Inferior parietal cortex (tissue), 1 donor: ENCODE data around the gene SPATA25.

Source experiments
- DNase-seq: peaks from one replicate; pipeline ENCODE4 v3.0.0-alpha.2; 2016; ENCODE audit errors: extremely low spot score

SPATA25 gene

DNA sequence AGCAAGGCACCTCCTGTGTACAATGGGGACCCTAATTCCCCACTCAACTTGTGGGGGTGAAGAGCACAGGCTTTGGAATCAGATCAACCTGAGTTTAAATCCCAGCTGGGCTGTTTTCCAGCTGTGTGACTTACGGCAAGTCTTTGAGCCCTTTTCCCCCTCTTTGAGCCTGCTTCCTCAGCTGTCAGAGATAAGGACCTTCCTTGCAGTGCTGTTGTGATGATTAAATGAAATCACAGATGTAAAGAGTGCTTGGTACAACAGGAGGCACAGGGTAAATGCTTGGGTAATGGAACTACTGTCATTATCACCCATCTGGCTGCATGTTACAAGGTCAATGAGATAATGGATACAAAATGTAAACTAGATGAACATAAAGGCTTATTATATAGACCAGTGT lies 50.6 kb downstream of the SPATA25 start:
- DNase-seq = no peak
